ENCODE results near the gene DCHS1. TPM values are rescaled to one million over a fixed set of nuclear protein-coding genes. Genes with fewer than 3 reads are reported as not detected.
"Not testable (repeated sequence)": the region's sequence is repeated elsewhere in the genome, so short reads cannot be mapped to it uniquely, and the experiment has no call there.

The DCHS1 gene
- total RNA-seq, 1 donor from 2014 or later: 28.0 TPM

GRCh38 chr11:6693342-6694228 is 38.0 kb upstream of the DCHS1 start:
- no peak for TF ChIP-seq CTCF (IDR thresholded peaks at IDR 0.05)
- no peak overlapping the region for H3K4me3 ChIP-seq
- H3K27ac ChIP-seq: no peak overlapping the region
- H3K9me3 ChIP-seq: no peaks in the 10 kb centered on the region
- no peaks in the 10 kb centered on the region for H3K27me3 ChIP-seq
- H3K36me3 ChIP-seq: no peaks in the 10 kb centered on the region
- intact Hi-C loops (cut with DNase I): no loop called here
- peaks cover 21% of the 10 kb centered on the region for H3K4me1 ChIP-seq
- DNase-seq: no peak
- ATAC-seq: peak; percentile 46

GRCh38 chr11:6692128-6692527 is 36.5 kb upstream of the DCHS1 start:
- Histone ChIP-seq H3K27me3 (no peaks in the 10 kb centered on the region), H3K4me1 (peaks cover 21% of the 10 kb centered on the region), H3K4me3 (no peak overlapping the region), H3K36me3 (no peaks in the 10 kb centered on the region), H3K27ac (no peak overlapping the region), H3K9me3 (no peaks in the 10 kb centered on the region)
- no peak for TF ChIP-seq CTCF (IDR thresholded peaks at IDR 0.05)
- no peak for DNase-seq
- no peak for ATAC-seq
- intact Hi-C loops (cut with DNase I): no loop called here

DNA sequence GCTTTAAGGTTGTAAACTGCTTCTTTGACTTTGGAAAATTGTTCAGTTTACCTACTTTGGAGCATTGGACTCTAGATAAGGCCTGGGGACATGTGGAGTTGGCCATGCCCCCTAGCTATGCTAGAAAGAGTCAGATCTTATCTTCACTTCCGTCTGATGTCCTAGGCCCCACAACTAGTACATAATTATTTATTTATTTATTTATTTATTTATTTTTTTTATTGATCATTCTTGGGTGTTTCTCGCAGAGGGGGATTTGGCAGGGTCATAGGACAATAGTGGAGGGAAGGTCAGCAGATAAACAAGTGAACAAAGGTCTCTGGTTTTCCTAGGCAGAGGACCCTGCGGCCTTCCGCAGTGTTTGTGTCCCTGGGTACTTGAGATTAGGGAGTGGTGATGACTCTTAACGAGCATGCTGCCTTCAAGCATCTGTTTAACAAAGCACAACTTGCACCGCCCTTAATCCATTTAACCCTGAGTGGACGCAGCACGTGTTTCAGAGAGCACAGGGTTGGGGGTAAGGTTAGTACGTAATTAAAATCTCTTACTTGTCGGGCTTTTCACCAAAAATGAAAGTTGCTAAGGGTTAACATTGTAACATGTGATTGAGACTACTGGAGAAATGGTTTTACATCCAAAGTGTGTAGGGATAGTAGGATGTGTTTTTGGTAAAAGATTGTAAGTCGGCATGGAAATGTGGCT is 35.0 kb upstream of the DCHS1 start:
- H3K4me3 ChIP-seq; H3K9me3 ChIP-seq; DNase-seq; ATAC-seq; H3K27ac ChIP-seq; H3K36me3 ChIP-seq; intact Hi-C loops (cut with DNase I); H3K27me3 ChIP-seq: not testable (repeated sequence)
- peaks cover 12% of the 10 kb centered on the region for H3K4me1 ChIP-seq

GRCh38 chr11:6687876-6688275 is 32.3 kb upstream of the DCHS1 start:
- H3K4me1 ChIP-seq: no peaks in the 10 kb centered on the region
- intact Hi-C loops (cut with DNase I): no loop called here
- no peak for ATAC-seq
- H3K27ac ChIP-seq: no peak overlapping the region
- no peak for DNase-seq
- H3K36me3 ChIP-seq: no peaks in the 10 kb centered on the region
- H3K27me3 ChIP-seq: no peaks in the 10 kb centered on the region
- no peak overlapping the region for H3K4me3 ChIP-seq
- H3K9me3 ChIP-seq: no peaks in the 10 kb centered on the region
- TF ChIP-seq CTCF (IDR thresholded peaks at IDR 0.05): no peak

DNA sequence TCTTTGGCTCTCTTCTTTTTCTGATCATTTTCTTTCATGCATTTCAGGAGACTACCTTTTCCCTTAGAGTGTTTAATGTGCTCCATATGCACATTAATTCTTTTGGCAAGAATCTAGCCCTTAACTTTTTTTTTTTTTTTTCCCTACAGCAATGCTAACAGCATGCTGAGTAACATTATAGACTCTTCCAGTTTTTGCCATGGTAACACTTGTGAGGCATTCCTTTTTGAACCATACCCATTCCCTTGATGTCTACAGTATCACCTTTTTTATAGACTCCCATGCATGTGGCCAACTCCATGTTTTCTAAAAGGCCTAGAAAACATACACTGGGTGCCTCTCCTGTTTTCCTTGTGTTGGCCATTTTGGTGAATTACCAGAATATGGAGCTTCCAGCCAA is 30.4 kb upstream of the DCHS1 start:
- H3K4me3 ChIP-seq: no peak overlapping the region
- H3K27me3 ChIP-seq: no peaks in the 10 kb centered on the region
- ATAC-seq (no peak), DNase-seq (no peak)
- peaks cover 12% of the 10 kb centered on the region for H3K4me1 ChIP-seq
- H3K9me3 ChIP-seq: no peaks in the 10 kb centered on the region
- no peak for TF ChIP-seq CTCF (IDR thresholded peaks at IDR 0.05)
- H3K27ac ChIP-seq: no peak overlapping the region
- H3K36me3 ChIP-seq: peaks cover 4% of the 10 kb centered on the region
- intact Hi-C loops (cut with DNase I): no loop called here

DNA sequence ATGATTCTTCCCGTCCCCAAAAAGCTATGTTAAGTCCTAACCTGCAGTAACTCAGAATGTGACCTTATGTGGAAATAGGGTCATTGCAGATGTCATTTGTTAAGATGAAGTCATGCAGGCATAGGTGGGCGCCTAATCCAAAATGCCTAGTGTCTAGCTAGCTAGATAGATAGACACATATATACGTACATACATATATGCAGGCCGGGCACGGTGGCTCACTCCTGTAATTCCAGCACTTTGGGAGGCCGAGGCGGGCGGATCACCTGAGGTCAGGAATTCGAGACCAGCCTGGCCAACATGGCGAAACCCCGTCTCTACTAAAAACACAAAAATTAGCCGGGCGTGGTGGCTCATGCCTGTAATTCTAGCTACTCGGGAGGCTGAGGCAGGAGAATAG is 28.5 kb upstream of the DCHS1 start:
- H3K4me3 ChIP-seq: peak overlapping the region; percentile 96
- not testable (repeated sequence) for H3K9me3 ChIP-seq, DNase-seq, H3K27me3 ChIP-seq, ATAC-seq
- intact Hi-C loops (cut with DNase I): loop anchor here (5.0 kb wide), 1 partner anchor 77 kb away; no protein-coding TSS in a partner anchor
- H3K27ac ChIP-seq: peak overlapping the region; percentile 88
- peaks cover 13% of the 10 kb centered on the region for H3K36me3 ChIP-seq
- peaks cover 12% of the 10 kb centered on the region for H3K4me1 ChIP-seq
